CD4-positive, alpha-beta T cell treated with Interferon alpha-2 for 1 hour (primary cell): ENCODE data around the gene FBXO46.
A peak's percentile ranks its signal among the peaks of the same experiment; 100 is the strongest.
"Not testable (repeated sequence)": the region's sequence is repeated elsewhere in the genome, so short reads cannot be mapped to it uniquely, and the experiment has no call there.

ENCODE experiments used
- DNase-seq, 2 donors: peaks; one replicate each; pipeline ENCODE4 v3.0.0-alpha.2; 2020 to 2022

Gene FBXO46

DNA sequence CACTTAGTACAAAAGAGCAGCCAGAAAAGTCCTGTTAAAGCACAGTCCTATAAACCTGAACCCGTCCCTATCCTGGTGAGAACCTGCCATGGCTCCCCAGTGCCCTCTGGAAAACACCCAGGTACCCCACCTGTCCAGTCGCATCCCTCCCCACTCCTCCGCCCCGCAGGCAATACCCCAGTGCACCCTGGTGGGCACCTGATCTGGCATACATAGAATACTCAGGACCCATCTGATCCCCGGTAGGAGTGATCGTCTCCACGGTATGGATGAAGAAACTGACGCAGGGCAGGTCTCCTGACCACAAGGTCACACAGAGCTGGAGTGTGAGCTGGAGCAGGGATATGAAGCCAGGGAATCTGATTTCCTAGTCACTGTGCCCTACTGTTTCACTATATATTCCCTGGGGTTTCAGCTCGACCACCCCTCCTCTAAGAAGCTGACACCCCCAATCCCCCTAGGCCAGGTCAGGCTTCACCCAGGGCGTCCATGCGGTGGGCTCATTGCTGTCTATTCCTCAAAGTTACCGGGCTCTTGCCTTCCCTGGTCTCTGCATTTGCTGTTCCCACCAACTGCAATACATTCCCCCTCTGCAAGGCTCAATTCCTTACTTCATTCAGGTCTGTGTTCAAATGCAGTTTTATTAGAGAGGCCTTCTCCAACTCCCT lies 12.6 kb downstream of the FBXO46 start:
- no peak for DNase-seq

DNA sequence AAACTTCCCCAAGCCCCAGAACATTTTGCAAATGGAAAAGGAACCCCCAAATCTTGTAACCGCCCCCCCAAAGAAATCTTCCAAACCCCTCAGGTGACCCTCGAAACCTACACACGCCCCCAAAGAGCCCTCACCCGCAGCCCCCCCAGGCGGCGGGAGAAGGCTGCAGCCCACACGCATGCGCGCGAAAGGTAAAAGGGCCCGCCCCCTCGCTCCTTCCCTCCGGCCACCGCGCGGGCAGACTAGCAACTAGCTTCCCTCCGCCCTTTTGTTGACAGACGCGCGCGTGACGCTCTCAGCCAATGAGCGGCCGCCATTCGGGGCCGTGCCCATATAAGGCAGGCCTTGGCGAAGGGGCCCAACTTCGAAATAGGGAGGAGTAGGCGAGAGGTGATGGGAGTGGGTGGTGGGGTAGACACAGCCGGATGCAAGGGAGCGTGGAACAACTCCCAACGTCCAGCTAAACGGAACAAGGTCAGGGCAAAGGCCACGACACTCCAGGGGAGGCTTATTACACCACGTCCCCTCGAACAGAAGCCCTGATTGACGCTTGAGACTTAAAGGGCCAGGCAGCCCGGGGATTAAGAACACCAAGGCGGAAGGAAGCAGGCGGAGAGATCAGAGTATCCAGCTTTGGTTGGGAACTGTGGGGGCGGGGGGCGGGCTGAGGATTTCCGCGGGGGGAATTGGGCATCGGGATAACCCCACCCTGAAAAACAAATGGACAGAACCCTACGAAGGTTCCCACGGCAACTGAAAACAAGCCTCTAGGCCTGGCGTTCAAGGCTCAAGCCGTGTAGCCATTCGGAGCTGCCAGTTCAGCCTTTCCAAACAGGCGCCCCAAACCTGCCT lies 13.3 kb downstream of the FBXO46 start:
- DNase-seq, result peak; percentile 99

DNA sequence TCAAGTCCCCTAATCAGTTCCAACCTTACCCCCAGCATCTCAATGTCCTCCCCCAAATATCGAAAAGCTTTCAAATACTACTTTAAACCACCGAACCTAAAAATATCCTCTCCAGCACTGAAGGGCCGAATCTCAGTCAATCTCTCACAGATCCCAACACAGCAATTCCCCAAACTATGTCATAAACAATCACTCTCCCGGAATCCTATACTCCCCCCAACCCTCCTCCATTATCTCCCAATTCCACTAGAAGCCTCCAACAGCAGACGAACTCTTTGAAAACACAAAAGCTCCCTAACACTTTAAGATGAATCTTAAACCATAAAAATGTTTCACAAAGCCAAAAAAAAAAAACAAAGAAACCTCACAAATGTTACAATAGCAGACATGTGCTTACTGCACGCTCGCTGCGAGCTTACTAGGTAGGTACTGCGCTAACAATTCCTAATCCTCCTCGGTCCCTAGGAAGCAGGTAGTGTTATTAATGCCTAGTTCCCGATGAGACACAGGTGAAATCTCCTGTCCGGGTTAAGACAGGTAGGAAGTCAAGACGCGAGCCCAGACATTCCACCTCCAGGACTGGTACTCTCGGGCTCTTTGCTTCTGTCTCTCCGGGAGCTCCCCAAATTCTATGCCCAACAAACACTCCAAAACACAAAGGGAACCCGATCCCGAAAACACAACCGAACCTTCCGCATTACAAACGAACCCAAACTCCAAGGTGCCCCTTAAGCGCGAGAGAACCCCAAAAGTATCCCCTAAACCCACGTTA lies 14.2 kb downstream of the FBXO46 start:
- no peak for DNase-seq

DNA sequence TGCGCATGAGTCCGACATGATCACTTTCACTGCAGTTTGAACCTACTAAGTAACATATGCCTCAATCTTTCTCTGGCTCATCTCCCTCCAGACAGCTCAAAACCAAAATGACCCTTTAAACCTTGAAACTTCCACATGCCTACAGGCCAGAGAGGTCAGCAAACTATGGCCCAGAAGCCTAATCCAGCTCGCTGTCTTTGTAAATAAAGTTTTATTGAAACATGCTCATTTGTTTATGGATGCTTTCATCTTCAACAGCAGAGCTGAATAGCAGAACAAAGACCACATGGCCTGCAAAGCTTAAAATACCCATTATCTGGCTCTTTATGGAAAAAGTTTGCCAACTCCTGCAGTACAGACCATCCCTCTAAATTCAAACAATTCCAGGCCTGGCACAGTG lies 15.6 kb downstream of the FBXO46 start:
- no peak for DNase-seq

DNA sequence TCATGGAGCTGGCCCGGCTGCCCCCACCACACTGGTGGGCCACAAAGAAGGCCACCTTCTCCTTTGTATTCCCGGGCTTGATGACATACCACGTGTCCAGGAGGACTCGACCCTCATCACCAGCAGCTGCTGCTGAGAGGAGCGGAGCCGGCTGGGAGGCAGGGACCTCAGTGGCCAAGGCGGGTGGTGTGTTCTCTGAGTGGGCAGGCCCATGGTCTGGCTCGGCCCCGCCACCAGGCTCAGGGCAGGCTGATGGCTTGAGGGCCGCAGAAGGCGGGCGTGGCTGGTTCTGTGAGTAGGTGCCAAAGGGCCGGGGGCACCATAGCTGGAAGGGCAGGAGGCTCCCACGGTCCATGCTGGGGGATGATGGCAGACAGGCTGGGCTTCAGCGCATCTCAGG lies 17.6 kb downstream of the FBXO46 start:
- DNase-seq, result no peak

DNA sequence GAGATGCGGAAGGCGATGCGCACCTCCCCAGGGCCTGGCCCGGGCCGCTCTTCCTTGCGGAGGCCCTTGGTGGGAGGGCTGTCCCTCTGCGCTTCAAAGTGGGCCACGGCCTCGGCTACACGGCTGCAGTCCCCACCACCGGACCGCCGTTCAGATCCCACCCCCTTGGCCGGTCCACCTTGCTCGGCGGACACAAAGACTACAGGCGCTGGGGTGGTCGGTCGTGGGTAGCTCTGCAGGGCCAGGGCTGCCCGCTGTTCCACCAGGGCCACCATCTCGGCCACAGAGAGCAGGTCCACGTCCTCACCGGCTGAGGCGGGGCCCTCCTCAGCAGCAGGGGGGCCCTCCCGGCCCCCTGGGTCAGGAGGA lies 18.0 kb downstream of the FBXO46 start:
- no peak for DNase-seq

DNA sequence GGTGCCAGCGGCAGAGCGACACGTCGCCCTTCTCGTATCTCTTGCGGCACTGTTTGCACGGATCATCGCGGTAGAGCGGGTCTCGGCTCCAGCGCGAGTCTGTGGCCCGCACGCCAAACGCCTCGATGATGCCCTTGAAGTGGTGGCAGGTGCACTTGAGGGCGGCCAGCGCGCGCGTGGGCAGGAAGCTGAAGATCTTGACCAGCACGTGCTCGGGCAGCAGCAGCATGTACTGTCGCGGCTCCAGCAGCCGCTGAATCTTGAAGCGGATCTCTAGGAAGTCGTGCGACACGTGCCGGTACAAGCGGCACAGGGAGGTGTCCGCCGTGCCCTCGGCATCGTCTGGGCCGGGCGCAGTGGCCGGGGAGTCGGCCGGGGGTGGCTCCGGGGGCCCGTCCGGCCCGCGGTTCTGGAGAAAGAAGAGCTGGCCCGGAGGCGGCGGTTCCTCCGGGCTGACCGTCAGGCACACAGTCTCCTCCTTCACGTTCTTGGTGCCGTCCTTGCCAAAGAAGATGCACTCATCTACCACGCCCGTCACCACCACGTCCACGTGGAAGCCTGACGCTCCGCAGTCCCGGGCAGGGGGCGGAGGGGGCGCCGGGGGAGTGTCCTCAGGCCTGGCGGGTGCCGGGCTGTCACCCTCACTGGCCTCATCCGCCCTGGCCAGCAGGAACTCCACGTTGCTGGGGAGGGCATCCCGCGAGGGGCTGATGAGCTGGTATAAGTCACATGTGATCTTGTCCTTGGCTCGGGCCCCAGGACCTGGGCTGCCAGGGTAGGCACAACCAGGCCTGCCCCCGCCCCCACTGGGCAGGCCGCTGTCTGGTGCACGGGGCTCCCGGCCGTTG lies 18.6 kb downstream of the FBXO46 start:
- no peak for DNase-seq

DNA sequence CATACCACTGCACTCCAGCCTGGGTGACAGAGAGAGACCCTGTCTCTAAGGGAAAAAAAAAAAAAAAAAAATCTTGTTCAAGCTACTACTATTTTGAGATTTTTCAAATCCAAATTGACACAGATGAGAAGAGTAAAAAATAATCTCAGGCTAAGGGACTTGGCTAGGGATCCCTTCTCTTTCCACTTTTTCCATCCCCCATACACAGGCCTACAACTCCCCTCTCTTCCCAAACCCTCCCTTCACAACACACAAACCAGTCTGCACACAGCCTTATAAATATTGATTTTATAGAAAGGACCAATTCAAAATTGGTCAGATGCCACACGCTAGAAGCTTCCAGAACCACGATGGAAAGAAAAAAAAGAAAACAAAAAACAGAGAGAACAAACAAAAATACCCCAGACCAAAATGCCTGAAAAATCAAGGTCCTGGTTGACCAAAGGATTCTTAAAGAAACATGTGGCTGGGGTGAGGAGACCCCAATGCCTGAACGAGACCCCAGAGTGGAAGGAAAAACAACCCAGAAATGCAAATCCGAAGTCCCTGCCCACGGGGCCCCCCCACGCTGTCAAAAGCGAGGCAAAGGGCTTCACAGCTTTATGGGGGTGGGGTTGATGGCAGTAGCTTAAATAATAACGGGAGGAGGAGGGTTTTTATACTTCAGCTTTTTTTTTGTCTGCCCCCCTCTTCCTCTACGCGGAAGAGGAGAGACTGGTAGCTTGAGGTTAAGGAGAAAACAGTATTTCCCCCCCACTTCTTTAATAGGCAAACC lies 20.2 kb downstream of the FBXO46 start:
- DNase-seq, result no peak

DNA sequence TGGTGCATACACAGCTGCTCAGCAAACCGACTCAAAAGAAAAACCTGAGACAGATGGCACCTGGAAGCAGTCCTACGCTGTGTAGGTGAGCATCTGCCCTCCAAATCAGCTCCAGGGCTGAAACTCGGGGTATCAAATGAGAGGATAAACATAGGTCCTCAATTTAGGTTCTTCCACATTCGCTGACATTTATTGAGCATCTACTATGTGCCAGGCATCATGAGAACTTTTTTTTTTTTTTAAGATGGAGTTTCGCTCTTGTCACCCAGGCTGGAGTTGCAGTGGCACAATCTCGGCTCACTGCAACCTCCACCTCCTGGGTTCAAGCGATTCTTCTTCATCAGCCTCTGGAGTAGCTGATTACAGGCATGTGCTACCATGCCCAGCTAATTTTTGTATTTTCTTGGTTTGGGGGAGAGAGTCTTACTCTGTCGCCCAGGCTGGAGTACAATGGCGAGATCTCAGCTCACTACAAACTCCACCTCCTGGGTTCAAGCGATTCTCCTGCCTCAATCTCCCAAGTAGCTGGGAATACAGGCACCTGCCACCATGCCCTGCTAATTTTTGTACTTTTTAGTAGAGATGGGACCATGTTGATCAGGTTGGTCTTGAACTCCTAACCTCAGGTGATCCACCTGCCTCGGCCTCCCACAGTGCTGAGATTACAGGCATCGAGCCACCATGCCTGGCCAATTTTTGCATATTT lies 24.8 kb downstream of the FBXO46 start:
- no peak for DNase-seq

DNA sequence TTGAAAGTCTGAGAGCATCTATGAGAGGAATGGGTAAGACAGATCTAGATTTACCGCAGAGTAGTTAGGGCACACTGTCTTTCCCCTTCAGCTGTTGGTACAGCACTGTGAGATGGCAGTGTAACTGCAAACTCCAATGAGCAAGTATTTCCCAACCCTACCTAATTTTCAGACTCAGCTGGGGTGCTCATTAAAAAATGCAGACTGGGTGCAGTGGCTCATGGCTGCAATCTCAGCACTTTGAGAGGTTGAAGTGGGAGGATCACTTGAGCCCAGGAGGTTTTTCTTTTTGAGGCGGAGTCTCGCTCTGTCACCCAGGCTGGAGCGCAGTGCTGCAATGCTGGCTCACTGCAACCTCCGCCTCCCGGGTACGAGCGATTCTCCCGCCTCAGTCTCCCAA lies 25.6 kb downstream of the FBXO46 start:
- no peak for DNase-seq

DNA sequence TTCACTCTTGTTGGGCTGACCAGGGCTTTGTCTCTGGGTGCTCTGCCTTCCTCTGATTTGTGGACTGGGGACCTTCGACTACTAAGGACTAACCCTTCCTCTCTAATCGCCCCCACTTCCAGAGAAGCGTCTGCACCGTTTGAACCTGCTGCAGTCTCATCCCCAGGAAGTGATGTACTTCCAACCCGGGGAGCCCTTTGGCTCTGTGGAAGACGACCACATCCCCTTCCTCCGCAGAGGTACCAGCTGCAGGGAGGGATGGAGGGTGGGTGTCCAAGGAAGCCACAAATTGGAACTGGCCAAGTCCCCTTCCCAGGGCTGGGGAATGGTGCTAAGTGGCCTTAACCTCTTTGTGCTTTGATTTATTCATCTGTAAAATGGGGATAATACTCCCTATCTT lies 29.0 kb downstream of the FBXO46 start:
- no peak for DNase-seq

DNA sequence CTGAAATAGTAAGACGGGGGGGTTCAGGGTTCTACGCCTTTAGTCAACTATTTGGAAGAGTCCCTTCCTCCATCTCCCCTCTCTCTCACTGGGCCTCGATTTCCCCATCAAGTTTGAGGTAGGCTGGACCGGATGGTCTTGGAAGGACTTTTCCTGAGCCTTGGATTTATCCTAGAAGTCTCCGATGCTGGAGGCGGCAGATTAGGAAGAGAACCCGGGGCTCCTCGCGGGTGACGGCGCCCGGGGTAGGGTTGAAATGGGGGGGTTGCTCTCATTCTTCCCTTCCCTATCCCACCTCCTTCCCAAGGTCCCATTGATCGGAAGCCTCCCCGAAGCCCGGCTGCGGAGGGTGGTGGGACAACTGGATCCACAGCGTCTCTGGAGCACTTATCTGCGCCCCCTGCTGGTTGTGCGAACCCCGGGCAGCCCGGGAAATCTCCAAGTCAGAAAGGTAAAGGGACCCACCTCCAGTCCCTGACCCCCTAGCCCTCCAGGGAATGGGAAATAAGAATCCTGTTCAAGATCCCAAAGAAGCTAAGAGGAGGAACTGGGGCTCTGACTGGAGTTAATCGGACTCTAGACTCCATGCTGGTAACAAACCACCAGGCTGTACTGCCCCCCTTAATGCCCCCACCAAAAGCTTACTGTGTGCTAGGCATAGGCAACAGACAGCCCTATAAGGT lies 37.4 kb downstream of the FBXO46 start:
- DNase-seq, result peak; percentile 62 to 72

DNA sequence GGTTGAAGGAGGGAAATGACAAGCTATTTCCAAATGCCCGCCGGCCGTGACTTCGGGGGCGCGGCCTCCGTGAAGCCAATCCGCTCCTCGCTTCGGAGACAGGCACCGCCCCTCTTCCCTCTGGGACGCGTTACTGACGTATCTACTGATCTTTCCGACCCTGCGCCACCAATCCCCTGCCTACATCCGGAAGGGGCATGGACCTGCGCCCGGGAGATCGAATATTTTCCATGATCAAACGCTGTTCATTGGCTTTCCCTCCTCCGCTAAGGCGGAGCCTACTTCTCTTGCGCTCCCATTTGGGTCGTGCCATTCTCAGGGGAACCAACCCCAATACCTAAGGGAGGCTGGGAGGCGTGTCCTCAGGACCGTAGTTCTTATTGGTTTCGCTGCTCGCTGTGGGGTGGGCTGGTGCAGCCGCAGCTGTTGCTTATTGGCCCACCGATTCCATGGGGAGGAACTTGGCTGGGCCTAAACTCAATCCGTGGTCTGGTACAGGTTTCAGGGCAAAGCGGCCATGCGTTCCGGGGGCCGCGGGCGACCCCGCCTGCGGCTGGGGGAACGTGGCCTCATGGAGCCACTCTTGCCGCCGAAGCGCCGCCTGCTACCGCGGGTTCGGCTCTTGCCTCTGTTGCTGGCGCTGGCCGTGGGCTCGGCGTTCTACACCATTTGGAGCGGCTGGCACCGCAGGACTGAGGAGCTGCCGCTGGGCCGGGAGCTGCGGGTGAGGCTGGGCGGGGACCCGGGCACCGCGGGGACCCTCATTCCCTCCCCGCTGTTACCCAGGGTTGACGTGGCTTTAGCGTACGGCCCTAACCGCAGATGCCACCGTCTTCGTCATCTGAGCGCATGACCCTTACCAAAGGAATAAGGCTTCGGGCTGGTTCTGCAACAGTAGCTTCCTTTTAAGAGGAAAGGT lies 38.2 kb downstream of the FBXO46 start, which contains the start of gene QPCTL:
TSS of gene QPCTL (plus strand) at position 480 of the 919 bp plus-strand sequence. CDS start at position 518, 38 bp downstream.
- peak; percentile 98 for DNase-seq

DNA sequence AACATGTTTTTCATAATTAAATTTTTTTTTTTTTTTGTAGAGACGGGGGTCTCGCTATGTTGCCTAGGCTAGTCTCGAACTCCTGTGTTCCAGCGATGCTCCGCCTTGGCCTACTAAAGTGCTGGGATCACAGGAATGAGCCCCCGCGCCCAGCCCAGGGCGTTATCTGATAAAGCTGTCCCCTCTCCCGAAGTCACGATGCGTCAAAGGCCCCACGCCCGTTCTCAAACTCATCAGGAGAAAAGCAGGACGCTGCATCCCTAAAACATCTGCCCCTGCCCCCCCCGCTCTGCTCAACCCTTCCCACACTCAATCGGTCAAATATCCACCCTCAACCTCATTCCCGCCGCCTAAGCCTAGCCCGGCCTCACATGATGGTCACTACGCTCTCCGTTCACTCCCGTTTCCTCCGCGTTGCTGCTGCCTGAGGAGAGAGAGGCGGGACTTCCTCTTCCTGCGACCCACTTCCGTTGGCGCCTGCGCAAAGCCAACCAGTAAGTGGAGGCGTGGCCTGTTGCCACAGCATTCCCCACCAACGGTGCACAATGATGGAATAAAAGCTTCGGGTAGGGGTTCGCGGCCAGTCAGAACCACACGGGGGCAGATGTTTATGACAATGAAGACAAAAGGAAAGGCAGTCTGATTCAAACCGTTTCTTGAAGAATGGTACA lies 39.0 kb downstream of the FBXO46 start, which contains the start of gene SNRPD2:
TSS of gene SNRPD2 (minus strand) at position 438 of the 671 bp plus-strand sequence. CDS start at position 373, 65 bp downstream.
- DNase-seq, result peak; percentile 92 to 94

DNA sequence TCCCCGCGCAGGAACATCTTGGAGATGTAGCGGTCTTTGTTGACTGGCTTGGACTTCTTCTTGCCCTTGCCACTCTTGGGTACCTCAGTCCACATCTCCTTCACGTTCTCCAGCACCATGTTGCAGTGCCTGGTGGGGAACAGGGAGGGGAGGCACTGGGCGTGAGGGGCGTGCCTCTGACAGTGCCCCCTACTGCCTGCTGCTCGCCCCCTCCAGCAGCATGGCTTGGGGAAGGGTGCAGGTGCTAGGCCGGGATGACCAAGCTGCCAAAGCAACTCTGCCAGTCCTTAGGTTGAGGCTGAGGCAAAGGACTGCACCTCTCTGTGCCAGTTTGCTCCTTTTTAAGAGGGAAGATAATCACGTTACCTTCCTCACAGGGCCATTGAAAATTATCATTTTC lies 43.1 kb downstream of the FBXO46 start:
- DNase-seq, result no peak

DNA sequence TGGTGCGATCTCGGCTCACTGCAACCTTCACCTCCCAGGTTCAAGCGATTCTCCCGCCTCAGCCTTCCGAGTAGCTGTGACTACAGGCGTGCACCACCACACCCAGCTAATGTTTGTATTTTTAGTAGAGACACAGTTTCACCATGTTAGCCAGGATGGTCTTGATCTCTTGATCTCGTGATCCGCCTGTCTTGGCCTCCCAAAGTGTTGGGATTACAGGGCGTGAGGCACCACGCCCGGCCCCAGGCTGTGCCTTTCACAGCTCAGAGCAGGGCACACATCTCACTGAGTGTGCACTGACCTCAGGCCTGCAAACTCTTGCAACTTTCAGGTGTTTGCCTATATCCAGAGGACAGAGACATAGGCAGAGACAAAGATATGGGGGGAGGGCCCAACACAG lies 45.7 kb downstream of the FBXO46 start:
- DNase-seq, result not testable (repeated sequence)

DNA sequence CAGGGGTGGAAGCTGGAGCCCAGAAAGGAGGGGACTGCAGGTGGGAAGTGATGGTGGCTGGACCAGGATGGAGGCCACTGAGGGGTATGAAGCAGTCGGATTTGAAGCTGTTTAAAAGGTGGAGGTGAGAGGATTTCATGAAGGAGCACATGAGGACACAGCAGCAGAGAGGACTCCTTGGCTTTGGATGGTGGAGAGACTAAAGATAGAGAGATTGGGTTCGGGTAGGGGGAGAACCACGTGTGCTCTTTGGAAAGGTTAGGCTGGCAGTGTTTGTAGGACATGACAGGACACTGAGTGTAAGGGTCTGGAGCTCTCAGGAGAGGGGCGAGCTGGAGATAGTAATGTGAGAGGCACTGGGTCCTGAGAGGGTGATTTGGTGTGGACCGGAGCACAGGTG lies 47.8 kb downstream of the FBXO46 start:
- no peak for DNase-seq

DNA sequence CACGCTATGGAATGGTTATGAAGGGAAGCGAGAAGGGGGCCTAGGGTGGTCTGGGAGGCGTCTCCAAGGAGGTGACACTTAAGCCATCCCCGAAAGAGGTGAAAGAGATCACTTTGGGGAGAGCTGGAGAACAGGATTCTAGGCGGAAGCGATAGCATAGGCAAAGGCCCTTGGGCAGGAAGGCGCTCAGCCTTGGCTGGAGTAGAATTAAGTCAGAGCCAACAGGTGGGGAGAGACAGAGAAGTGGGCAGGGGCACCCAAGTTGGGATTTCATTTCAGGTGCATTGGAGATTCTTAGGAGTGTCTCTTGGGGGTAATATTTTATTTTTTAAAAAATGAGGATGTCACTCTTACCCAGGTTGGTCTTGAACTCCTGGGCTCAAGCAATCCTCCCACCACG lies 48.6 kb downstream of the FBXO46 start:
- DNase-seq, result no peak
